ENCODE measurements around the gene ZNF81. TPM values are rescaled to one million over a fixed set of nuclear protein-coding genes. Genes with fewer than 3 reads are reported as not detected.
"Not testable (repeated sequence)": the region's sequence is repeated elsewhere in the genome, so short reads cannot be mapped to it uniquely, and the experiment has no call there.

ZNF81 gene
- total RNA-seq, 1 experiment from 2014 or later, result 9.5 TPM

DNA sequence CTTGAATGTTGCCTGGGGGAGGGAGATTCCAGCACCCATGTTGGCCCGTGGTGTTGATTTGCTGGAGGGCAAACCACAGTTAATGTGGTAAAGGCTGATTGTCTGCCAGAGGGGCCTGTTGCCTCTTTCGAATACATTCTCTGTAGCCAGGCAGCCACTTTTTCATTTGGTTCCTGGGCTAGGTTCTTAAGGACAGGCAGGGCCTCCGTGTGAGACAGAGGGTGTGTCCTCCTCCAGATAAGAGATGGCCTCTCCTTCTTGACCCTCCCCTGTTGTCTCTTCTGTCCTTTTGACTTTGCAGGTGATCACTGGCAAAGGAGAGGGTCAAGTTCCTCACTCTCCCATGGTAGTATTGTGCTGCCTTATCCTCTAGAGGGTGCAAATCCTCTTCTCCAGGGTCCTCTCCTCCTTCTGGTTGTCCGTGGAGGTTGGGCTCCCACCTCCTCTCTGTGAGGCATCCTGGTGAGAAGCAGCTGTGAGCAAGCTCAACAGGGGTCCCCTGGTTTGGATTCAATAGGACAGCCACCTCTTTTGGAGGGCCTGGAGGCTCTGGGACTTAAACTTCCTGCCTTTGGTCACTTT is 122.2 kb downstream of the ZNF81 start:
- no peaks in the 10 kb centered on the region for H3K27me3 ChIP-seq (replicated peaks; ENCODE audit: control insufficient read depth, insufficient read depth, low read length)
- no peak overlapping the region for H3K4me3 ChIP-seq (ENCODE audit: low read depth, low read length)
- H3K27ac Mint-ChIP-seq (ENCODE audit: unreplicated experiment), result no peak overlapping the region
- intact Hi-C loops (cut with micrococcal nuclease; ENCODE audit: unreplicated experiment), result no loop called here
- ChIA-PET POLR2A (no interaction called here), CTCF (no interaction called here)
- no peaks in the 10 kb centered on the region for H3K27me3 Mint-ChIP-seq (ENCODE audit: insufficient read depth, unreplicated experiment)
- H3K36me3 ChIP-seq (ENCODE audit: control insufficient read depth, insufficient read depth, low read length), result no peaks in the 10 kb centered on the region
- peaks cover 5% of the 10 kb centered on the region for H3K4me1 Mint-ChIP-seq (ENCODE audit: low read depth, unreplicated experiment)
- no TSS peak for BruUV-seq (replicated peaks)
- DNase-seq, result peak in 1 of 2 experiments; percentile 4
- no peaks in the 10 kb centered on the region for H3K9me3 Mint-ChIP-seq (ENCODE audit: unreplicated experiment)
- no peaks in the 10 kb centered on the region for H3K36me3 Mint-ChIP-seq (ENCODE audit: insufficient read depth, unreplicated experiment)
- H3K9me3 ChIP-seq, result no peaks in the 10 kb centered on the region
- TF ChIP-seq, protein P1, sequence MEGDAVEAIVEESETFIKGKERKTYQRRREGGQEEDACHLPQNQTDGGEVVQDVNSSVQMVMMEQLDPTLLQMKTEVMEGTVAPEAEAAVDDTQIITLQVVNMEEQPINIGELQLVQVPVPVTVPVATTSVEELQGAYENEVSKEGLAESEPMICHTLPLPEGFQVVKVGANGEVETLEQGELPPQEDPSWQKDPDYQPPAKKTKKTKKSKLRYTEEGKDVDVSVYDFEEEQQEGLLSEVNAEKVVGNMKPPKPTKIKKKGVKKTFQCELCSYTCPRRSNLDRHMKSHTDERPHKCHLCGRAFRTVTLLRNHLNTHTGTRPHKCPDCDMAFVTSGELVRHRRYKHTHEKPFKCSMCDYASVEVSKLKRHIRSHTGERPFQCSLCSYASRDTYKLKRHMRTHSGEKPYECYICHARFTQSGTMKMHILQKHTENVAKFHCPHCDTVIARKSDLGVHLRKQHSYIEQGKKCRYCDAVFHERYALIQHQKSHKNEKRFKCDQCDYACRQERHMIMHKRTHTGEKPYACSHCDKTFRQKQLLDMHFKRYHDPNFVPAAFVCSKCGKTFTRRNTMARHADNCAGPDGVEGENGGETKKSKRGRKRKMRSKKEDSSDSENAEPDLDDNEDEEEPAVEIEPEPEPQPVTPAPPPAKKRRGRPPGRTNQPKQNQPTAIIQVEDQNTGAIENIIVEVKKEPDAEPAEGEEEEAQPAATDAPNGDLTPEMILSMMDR (IDR thresholded peaks at IDR 0.05; ENCODE audit: insufficient read depth in 1 of 2, low read depth in 1 of 2, low read length in 1 of 2, severe bottlenecking in 1 of 2, unreplicated experiment in 1 of 2), result no peak
- no peaks in the 10 kb centered on the region for H3K4me1 ChIP-seq
- H3K4me3 Mint-ChIP-seq (ENCODE audit: unreplicated experiment), result no peak overlapping the region

DNA sequence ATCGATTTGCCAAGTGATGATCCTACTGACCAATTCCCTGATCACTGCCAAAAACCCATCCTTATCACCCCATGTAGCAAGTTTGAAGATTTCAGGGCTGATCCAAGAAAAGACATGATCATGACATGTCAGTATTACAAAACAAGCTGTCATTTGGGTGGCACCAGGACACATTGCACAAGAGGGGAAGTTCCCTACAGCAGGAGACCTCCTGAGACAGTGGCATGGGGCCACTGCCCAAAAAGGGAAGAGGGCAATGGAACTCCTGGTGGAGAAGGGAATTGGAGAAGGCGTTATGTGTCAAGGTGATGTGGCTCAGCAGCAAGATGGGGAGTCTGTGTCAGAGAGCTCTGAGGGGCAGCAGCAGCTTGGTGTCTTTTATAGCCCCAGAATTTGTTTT is 123.7 kb downstream of the ZNF81 start:
- Mint-ChIP-seq H3K27ac (ENCODE audit: unreplicated experiment) (no peak overlapping the region), H3K9me3 (ENCODE audit: unreplicated experiment) (peaks cover 14% of the 10 kb centered on the region), H3K4me3 (ENCODE audit: unreplicated experiment) (no peak overlapping the region), H3K4me1 (ENCODE audit: low read depth, unreplicated experiment) (peaks cover 5% of the 10 kb centered on the region), H3K27me3 (ENCODE audit: insufficient read depth, unreplicated experiment) (no peaks in the 10 kb centered on the region), H3K36me3 (ENCODE audit: insufficient read depth, unreplicated experiment) (no peaks in the 10 kb centered on the region)
- no TSS peak for BruUV-seq (replicated peaks)
- Histone ChIP-seq H3K4me1 (no peaks in the 10 kb centered on the region), H3K36me3 (ENCODE audit: control insufficient read depth, insufficient read depth, low read length) (no peaks in the 10 kb centered on the region), H3K27me3 (replicated peaks; ENCODE audit: control insufficient read depth, insufficient read depth, low read length) (no peaks in the 10 kb centered on the region), H3K4me3 (ENCODE audit: low read depth, low read length) (no peak overlapping the region), H3K9me3 (no peaks in the 10 kb centered on the region)
- TF ChIP-seq, protein P1 (IDR thresholded peaks at IDR 0.05; ENCODE audit: insufficient read depth in 1 of 2, low read depth in 1 of 2, low read length in 1 of 2, severe bottlenecking in 1 of 2, unreplicated experiment in 1 of 2), result no peak
- ChIA-PET POLR2A (no interaction called here), CTCF (no interaction called here)
- intact Hi-C loops (cut with micrococcal nuclease; ENCODE audit: unreplicated experiment), result loop anchor here (10.0 kb wide), 1 partner anchor 64 kb away; no protein-coding TSS in a partner anchor
- DNase-seq, result no peak

DNA sequence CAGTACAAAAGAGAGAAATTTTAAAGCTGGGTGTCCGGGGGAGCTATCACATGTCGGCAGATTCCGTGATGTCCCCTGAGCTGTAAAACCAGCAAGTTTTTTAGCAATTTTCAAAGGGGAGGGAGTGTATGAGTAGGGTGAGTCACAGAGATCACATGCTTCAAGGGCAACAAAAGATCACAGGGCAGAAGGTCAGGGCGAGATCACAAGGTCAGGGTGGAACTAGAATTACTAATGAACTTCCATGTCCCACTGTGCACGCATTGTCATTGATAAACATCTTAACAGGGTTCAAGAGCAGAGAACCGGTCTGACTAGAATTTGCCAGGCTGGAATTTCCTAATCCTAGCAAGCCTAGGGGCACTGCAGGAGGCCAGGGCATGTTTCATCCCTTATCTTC is 125.1 kb downstream of the ZNF81 start:
- intact Hi-C loops (cut with micrococcal nuclease; ENCODE audit: unreplicated experiment), result loop anchor here (10.0 kb wide), 1 partner anchor 63 kb away; no protein-coding TSS in a partner anchor
- H3K4me1 ChIP-seq; BruUV-seq (replicated peaks); H3K27ac Mint-ChIP-seq (ENCODE audit: unreplicated experiment); H3K9me3 ChIP-seq; H3K27me3 ChIP-seq (replicated peaks; ENCODE audit: control insufficient read depth, insufficient read depth, low read length); H3K27me3 Mint-ChIP-seq (ENCODE audit: insufficient read depth, unreplicated experiment); H3K4me1 Mint-ChIP-seq (ENCODE audit: low read depth, unreplicated experiment); POLR2A ChIA-PET; H3K4me3 ChIP-seq (ENCODE audit: low read depth, low read length); H3K4me3 Mint-ChIP-seq (ENCODE audit: unreplicated experiment); CTCF ChIA-PET; H3K36me3 Mint-ChIP-seq (ENCODE audit: insufficient read depth, unreplicated experiment); H3K36me3 ChIP-seq (ENCODE audit: control insufficient read depth, insufficient read depth, low read length): not testable (repeated sequence)
- H3K9me3 Mint-ChIP-seq (ENCODE audit: unreplicated experiment), result peaks cover 14% of the 10 kb centered on the region
- peak in 1 of 2 experiments; percentile 6 for DNase-seq

DNA sequence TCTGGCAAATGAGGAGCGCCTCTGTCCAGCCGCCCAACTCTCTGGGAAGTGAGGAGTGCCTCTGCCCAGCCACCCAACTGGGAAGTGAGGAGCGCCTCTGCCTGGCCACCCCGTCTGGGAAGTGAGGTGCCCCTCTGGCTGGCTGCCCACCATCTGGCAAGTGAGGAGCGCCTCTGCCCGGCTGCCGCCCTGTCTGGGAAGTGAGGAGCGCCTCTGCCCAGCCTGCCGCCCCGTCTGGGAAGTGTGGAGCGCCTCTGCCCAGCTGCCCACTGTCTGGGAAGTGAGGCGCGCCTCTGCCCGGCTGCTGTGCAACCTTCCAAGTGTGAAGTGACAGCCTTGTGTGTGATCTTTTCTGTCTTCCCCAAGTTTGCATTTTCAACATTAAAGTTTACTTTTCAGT is 128.8 kb downstream of the ZNF81 start:
- H3K36me3 ChIP-seq (ENCODE audit: control insufficient read depth, insufficient read depth, low read length); H3K4me3 Mint-ChIP-seq (ENCODE audit: unreplicated experiment); DNase-seq; CTCF ChIA-PET; H3K27me3 ChIP-seq (replicated peaks; ENCODE audit: control insufficient read depth, insufficient read depth, low read length); H3K4me3 ChIP-seq (ENCODE audit: low read depth, low read length); H3K4me1 ChIP-seq; H3K27me3 Mint-ChIP-seq (ENCODE audit: insufficient read depth, unreplicated experiment); BruUV-seq (replicated peaks); POLR2A ChIA-PET; H3K27ac Mint-ChIP-seq (ENCODE audit: unreplicated experiment); H3K4me1 Mint-ChIP-seq (ENCODE audit: low read depth, unreplicated experiment); H3K36me3 Mint-ChIP-seq (ENCODE audit: insufficient read depth, unreplicated experiment); H3K9me3 ChIP-seq: not testable (repeated sequence)
- intact Hi-C loops (cut with micrococcal nuclease; ENCODE audit: unreplicated experiment), result loop anchor here (10.0 kb wide), 1 partner anchor 59 kb away; no protein-coding TSS in a partner anchor
- H3K9me3 Mint-ChIP-seq (ENCODE audit: unreplicated experiment), result peaks cover 38% of the 10 kb centered on the region

Other genes with a start within 250 kb of the ZNF81 start
- not detected in 2 replicates for gene SYN1, start 217.0 kb upstream of the ZNF81 start, total RNA-seq (2022)
- gene CFP, start 207.0 kb upstream of the ZNF81 start, total RNA-seq (2022), result 0.34 and 0.88 TPM in 2 replicates
- gene ELK1, start 186.3 kb upstream of the ZNF81 start, total RNA-seq (2022), result 28.9 and 29.3 TPM in 2 replicates
- 116 and 120 TPM in 2 replicates for gene UXT, start 177.7 kb upstream of the ZNF81 start, total RNA-seq (2022)
- 3.9 and 4.5 TPM in 2 replicates for gene ZNF182, start 167.1 kb downstream of the ZNF81 start, total RNA-seq (2022)
- not detected in 2 replicates for gene SPACA5, start 170.1 kb downstream of the ZNF81 start, total RNA-seq (2022)
- gene ZNF630, start 234.7 kb downstream of the ZNF81 start, total RNA-seq (2022), result 2.0 and 2.7 TPM in 2 replicates